COLO668 (cell line): Measurements from ENCODE around the gene ACOT13.
A peak's percentile ranks its signal among the peaks of the same experiment; 100 is the strongest.
"Not testable (repeated sequence)": the region's sequence is repeated elsewhere in the genome, so short reads cannot be mapped to it uniquely, and the experiment has no call there.

Experiments used
- DNase-seq: peaks from one replicate; lab custom pipeline; 2025; ENCODE audit not compliant: unreplicated experiment; lab: John Stamatoyannopoulos, UW

The ACOT13 gene

GRCh38 chr6:24691550-24691949, 24.7 kb downstream of the ACOT13 start:
- DNase-seq = no peak

GRCh38 chr6:24692003-24692402, 25.1 kb downstream of the ACOT13 start:
- no peak for DNase-seq

- no peak for DNase-seq
Measured at GRCh38 chr6:24692415-24692814, 25.5 kb downstream of the ACOT13 start.

GRCh38 chr6:24692848-24693592, 26.1 kb downstream of the ACOT13 start:
- DNase-seq = no peak

- no peak for DNase-seq
Measured at GRCh38 chr6:24694198-24694597, 27.3 kb downstream of the ACOT13 start.

- peak; percentile 9 for DNase-seq
Measured at GRCh38 chr6:24695635-24696034, 28.8 kb downstream of the ACOT13 start.

- DNase-seq = no peak
Measured at GRCh38 chr6:24696097-24696496, 29.2 kb downstream of the ACOT13 start.

GRCh38 chr6:24699521-24700359, 32.9 kb downstream of the ACOT13 start:
- DNase-seq = no peak

GRCh38 chr6:24702720-24703282, 35.9 kb downstream of the ACOT13 start:
- no peak for DNase-seq

GRCh38 chr6:24704468-24704867, 37.6 kb downstream of the ACOT13 start:
- no peak for DNase-seq

GRCh38 chr6:24708612-24709011, 41.7 kb downstream of the ACOT13 start:
- no peak for DNase-seq

GRCh38 chr6:24709014-24709711, 42.3 kb downstream of the ACOT13 start:
- no peak for DNase-seq

GRCh38 chr6:24710519-24711303, 43.8 kb downstream of the ACOT13 start:
- DNase-seq = no peak

GRCh38 chr6:24716602-24717148, 49.8 kb downstream of the ACOT13 start:
- not testable (repeated sequence) for DNase-seq

- no peak for DNase-seq
Measured at GRCh38 chr6:24718449-24719124, 51.7 kb downstream of the ACOT13 start.

- DNase-seq = peak; percentile 13
Measured at GRCh38 chr6:24719125-24719971, 52.5 kb downstream of the ACOT13 start, which contains the start of gene C6orf62. Gene C6orf62, minus strand, starts transcription at chr6:24719154. Its CDS starts 486 bp downstream, at chr6:24718668.

GRCh38 chr6:24720131-24720603, 53.3 kb downstream of the ACOT13 start:
- DNase-seq = peak; percentile 64
